ENCODE results near the gene EPN1. TPM values are rescaled to one million over a fixed set of nuclear protein-coding genes. Genes with fewer than 3 reads are reported as not detected.

EPN1 gene
- total and polyA plus RNA-seq, 2 of the 8 experiments (the other 6 are each of a cell fraction or from before 2014, with no cell fraction given) = 49.6 to 200 TPM

- WGBS, 2 experiments (ENCODE audit: extremely low coverage in 1 of 2, insufficient coverage in 1 of 2, insufficient read length in 1 of 2, insufficient replicate concordance in 2 of 2, low coverage in 1 of 2, low lambda C conversion rate in 2 of 2, missing lambda C conversion rate in 1 of 2) = 90% methylated on average over 35 of the region's 37 CpGs; no CpG with 5 or more reads in 1 of the 2 experiments
- Histone ChIP-seq H3K56ac (replicated peaks; ENCODE audit: insufficient read length, low read depth, low read length) (no peak overlapping the region), H2BK12ac (ENCODE audit: low read depth, low read length) (no peak overlapping the region), H4K91ac (replicated peaks; ENCODE audit: insufficient read length, low read length) (no peak overlapping the region), H3K4me2 (ENCODE audit: insufficient read depth in 1 of 2, low read depth in 2 of 2, low read length in 2 of 2) (no peak overlapping the region; a peak in 1 of 4 replicates), H3K79me1 (ENCODE audit: low read depth, low read length) (peaks cover 10% of the 10 kb centered on the region; the same call in 1 of the 2 replicates), H2BK20ac (ENCODE audit: low read length) (no peak overlapping the region), H3K23ac (ENCODE audit: insufficient read length) (no peak overlapping the region), H3K23me2 (ENCODE audit: low read depth, low read length) (peaks cover 11% of the 10 kb centered on the region), H2AFZ (ENCODE audit: low read length) (no peak overlapping the region), H2BK5ac (ENCODE audit: low read depth, low read length) (0 out of 2 replicates have a peak overlapping the region, but pooled peaks have one; percentile 15), H3K79me2 (ENCODE audit: control insufficient read depth in 1 of 2, insufficient read depth in 2 of 2, low read length in 2 of 2) (peaks cover 48 to 80% of the 10 kb centered on the region in 2 experiments), H3K18ac (ENCODE audit: extremely low read depth, low read length) (no peak overlapping the region), H2BK120ac (replicated peaks; ENCODE audit: low read depth, low read length) (no peak overlapping the region), H3K36me3 (ENCODE audit: control insufficient read depth in 2 of 4, insufficient read depth in 4 of 4, low read length in 3 of 4) (peaks cover 22 to 39% (median 34%) of the 10 kb centered on the region in 4 experiments), H3K27ac (ENCODE audit: low read depth, low read length) (peak overlapping the region; percentile 11; the same call in 1 of the 2 replicates), H3K27me3 (replicated peaks in 1 of 4; ENCODE audit: control insufficient read depth in 3 of 4, extremely low read depth in 1 of 4, insufficient read depth in 3 of 4, low read length in 3 of 4) (no peaks in the 10 kb centered on the region), H3K14ac (ENCODE audit: insufficient read length) (no peak overlapping the region), H3K4ac (replicated peaks; ENCODE audit: insufficient read length, low read depth, low read length) (no peak overlapping the region), H3K9me3 (ENCODE audit: insufficient read depth in 2 of 2, low read depth in 1 of 2, low read length in 1 of 2) (no peaks in the 10 kb centered on the region), H3K9ac (replicated peaks in 1 of 4; ENCODE audit: extremely low read depth in 1 of 4, low read depth in 3 of 4, low read length in 3 of 4) (peak overlapping the region in 1 of 4 experiments; percentile 9; a peak in 1 of 7 replicates), H3K4me3 (ENCODE audit: extremely low read depth in 1 of 4, insufficient read depth in 2 of 4, low read depth in 3 of 4, low read length in 4 of 4) (no peak overlapping the region), H3K4me1 (replicated peaks in 1 of 4; ENCODE audit: control insufficient read depth in 3 of 4, insufficient read depth in 4 of 4, low read length in 3 of 4) (peaks cover 3 to 16% (median 10%) of the 10 kb centered on the region in 4 experiments; a peak in 6 of 7 replicates), H4K8ac (ENCODE audit: extremely low read depth, insufficient read depth, low read length) (no peak overlapping the region), H2AK5ac (ENCODE audit: low read depth, low read length) (no peak overlapping the region), H4K5ac (ENCODE audit: insufficient read length, low read depth, low read length) (no peak overlapping the region), H2BK15ac (ENCODE audit: low read length) (no peak overlapping the region), H4K20me1 (replicated peaks in 1 of 2; ENCODE audit: control insufficient read depth in 1 of 2, insufficient read depth in 2 of 2, low read length in 2 of 2) (peaks cover 33 to 38% of the 10 kb centered on the region in 2 experiments)
- ChIA-PET POLR2A (ENCODE audit: partially characterized antibody) (interaction anchor here (1.5 to 5.8 kb wide), 2 partner anchors 10 to 44 kb away, joined by 3 to 75 read pairs; no protein-coding TSS in a partner anchor), CTCF (ENCODE audit: partially characterized antibody) (interaction anchor here (0.6 to 2.8 kb wide), 3 partner anchors 12 to 407 kb away, joined by 3 to 19 read pairs (median 9); no protein-coding TSS in a partner anchor)
- DNase-seq (ENCODE audit: low read depth in 1 of 2, low spot score in 2 of 2) (no peak), FAIRE-seq (no peak)
- TF ChIP-seq TAF7 (optimal IDR thresholded peaks at IDR 0.05; ENCODE audit: borderline replicate concordance, low read depth, low read length) (no peak), POU5F1 (IDR thresholded peaks at IDR 0.05; ENCODE audit: low read depth, low read length) (no peak), TEAD4 (IDR thresholded peaks at IDR 0.05; ENCODE audit: low read depth, low read length) (no peak), GTF2F1 (IDR thresholded peaks at IDR 0.05; ENCODE audit: borderline replicate concordance, low read depth, low read length) (no peak), BRCA1 (IDR thresholded peaks at IDR 0.05; ENCODE audit: low read depth, low read length) (no peak), KDM5A (IDR thresholded peaks at IDR 0.05; ENCODE audit: low read length) (no peak), SIN3A (conservative IDR thresholded peaks at IDR 0.05 in 1 of 2, IDR thresholded peaks at IDR 0.05 in 1 of 2; ENCODE audit: low read depth in 1 of 2, low read length in 2 of 2) (no peak), JUND (IDR thresholded peaks at IDR 0.05; ENCODE audit: low read length) (no peak), RFX5 (IDR thresholded peaks at IDR 0.05; ENCODE audit: borderline replicate concordance, low read depth, low read length) (no peak), RXRA (IDR thresholded peaks at IDR 0.05; ENCODE audit: insufficient read depth, low read depth, low read length) (no peak)
- TF ChIP-seq, protein P1, sequence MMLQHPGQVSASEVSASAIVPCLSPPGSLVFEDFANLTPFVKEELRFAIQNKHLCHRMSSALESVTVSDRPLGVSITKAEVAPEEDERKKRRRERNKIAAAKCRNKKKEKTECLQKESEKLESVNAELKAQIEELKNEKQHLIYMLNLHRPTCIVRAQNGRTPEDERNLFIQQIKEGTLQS (IDR thresholded peaks at IDR 0.05; ENCODE audit: insufficient read depth, low read depth, low read length) = no peak
Observed at GRCh38 chr19:55658846-55659459, 16.1 kb upstream of the EPN1 start.

Measured in H1 (cell line).